ENCODE results near the gene NPBWR2.
"Not testable (repeated sequence)": the region's sequence is repeated elsewhere in the genome, so short reads cannot be mapped to it uniquely, and the experiment has no call there.

NPBWR2 gene

DNA sequence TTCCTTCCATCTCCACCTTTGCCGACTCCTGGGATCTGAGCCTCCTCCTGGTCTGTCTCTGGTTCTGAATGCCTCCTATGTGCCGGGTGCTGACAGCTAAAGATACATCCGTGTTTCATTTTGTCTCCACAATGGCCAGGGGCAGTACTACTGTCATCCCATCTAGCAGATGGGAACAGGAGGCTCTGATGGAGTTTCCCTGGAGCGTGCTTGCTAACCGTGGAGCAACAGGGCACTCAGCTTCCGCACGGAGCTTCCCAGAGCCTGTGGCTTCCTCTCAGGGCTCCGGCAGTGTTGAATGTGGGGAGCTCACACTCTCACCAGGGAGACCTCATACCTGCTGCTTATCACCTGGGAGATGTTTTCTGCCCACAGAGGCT is 11.9 kb upstream of the NPBWR2 start:
- in situ Hi-C loops (cut with MboI; ENCODE audit: low sequenced_read_pairs): no loop called here
- Histone ChIP-seq H3K36me3 (replicated peaks) (no peaks in the 10 kb centered on the region), H3K4me3 (no peak overlapping the region), H3K27me3 (ENCODE audit: low read depth) (no peaks in the 10 kb centered on the region), H3K4me1 (no peaks in the 10 kb centered on the region), H3K9me3 (no peaks in the 10 kb centered on the region)
- DNase-seq (ENCODE audit: low spot score in 2 of 2): peak in 1 of 2 experiments; percentile 8

DNA sequence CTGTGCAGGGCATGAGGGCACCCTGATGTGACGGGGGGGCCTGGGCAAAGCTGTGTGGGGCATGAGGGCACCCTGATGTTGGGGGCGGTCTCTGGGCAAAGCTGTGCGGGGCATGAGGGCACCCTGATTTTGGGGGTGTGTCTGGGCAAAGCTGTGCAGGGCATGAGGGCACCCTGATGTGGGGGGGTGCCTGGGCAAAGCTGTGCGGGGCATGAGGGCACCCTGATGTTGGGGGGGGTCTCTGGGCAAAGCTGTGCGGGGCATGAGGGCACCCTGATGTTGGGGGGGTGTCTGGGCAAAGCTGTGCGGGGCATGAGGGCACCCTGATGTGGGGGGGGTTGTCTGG is 10.0 kb upstream of the NPBWR2 start:
- H3K9me3 ChIP-seq; H3K36me3 ChIP-seq (replicated peaks); H3K4me3 ChIP-seq; DNase-seq (ENCODE audit: low spot score in 2 of 2); in situ Hi-C loops (cut with MboI; ENCODE audit: low sequenced_read_pairs); H3K27me3 ChIP-seq (ENCODE audit: low read depth); H3K4me1 ChIP-seq: not testable (repeated sequence)

GRCh38 chr20:64116541-64117431 is 9.4 kb upstream of the NPBWR2 start:
- Histone ChIP-seq H3K4me3 (no peak overlapping the region), H3K9me3 (no peaks in the 10 kb centered on the region), H3K27me3 (ENCODE audit: low read depth) (no peaks in the 10 kb centered on the region), H3K36me3 (replicated peaks) (no peaks in the 10 kb centered on the region), H3K4me1 (no peaks in the 10 kb centered on the region)
- in situ Hi-C loops (cut with MboI; ENCODE audit: low sequenced_read_pairs): no loop called here
- DNase-seq (ENCODE audit: low spot score in 2 of 2): no peak

GRCh38 chr20:64116016-64116415 is 8.7 kb upstream of the NPBWR2 start:
- Histone ChIP-seq H3K4me1 (no peaks in the 10 kb centered on the region), H3K9me3 (no peaks in the 10 kb centered on the region), H3K36me3 (replicated peaks) (no peaks in the 10 kb centered on the region), H3K4me3 (no peak overlapping the region), H3K27me3 (ENCODE audit: low read depth) (no peaks in the 10 kb centered on the region)
- no peak for DNase-seq (ENCODE audit: low spot score in 2 of 2)
- in situ Hi-C loops (cut with MboI; ENCODE audit: low sequenced_read_pairs): no loop called here

DNA sequence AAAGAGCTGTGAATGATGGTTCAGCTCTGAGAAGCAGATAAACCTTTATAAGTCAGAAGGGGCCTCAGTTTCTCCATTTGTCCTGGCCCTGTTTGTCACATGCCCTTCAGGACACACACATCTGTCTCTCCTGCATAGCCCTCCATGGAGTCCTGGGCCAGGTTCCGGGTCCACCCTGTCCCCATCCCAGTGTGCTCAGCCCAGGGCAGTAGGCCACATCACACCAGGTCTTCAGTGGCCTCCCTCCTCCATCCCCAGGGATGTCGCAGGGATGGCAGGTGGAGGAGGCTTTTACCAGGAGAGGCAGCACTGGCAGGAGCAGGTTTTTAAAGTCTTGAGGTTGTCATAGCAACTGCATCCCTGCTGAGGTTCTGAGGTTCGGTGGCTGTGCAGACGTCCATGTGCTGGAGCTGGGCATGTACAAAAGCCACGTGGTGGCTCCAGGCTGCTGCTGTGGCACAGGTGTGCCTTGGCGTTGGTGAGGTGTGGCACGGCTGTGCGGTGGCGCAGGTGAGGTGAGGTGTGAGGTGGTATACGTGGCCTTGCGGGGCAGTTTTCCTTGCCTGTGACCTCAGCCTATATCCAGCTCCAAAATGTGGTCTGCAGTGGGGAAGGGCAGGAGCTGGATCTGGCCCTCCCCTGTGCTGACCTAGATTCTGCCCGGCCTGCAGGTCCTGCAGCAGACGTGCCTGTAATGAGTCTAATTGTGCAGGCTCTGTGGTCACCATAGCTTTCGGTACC is 8.0 kb upstream of the NPBWR2 start:
- H3K27me3 ChIP-seq (ENCODE audit: low read depth): no peaks in the 10 kb centered on the region
- DNase-seq (ENCODE audit: low spot score in 2 of 2): no peak
- in situ Hi-C loops (cut with MboI; ENCODE audit: low sequenced_read_pairs): no loop called here

DNA sequence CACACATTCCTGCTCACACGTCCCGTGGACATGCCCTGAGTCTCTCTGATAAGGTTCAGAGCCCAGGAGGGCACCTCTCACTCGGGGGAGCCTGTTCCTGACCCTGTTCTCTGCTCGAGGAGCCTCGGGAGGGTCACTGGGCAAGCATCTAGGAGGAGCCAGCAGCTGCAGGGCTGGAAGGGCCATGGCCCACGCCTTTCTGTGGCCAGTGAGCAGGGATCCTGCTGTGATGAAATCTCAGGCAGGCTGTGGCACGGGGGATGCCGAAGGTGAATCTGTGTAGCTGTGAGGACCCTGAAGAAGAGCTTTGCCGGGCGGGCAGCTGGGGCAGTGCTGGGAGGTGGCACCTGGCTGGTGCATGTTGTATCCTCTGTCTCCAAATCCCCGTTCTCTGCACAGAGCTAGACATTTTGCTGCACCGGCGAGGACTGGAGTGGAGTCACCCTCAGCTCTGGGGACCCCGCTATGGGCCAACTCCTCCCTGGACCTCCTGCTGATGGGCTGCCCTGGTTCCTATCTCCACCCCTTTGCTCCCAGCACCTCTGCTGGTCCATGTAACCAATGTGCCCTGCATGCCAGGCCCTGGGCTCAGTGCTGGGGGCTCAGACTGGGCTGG is 7.1 kb upstream of the NPBWR2 start:
- H3K9me3 ChIP-seq: no peaks in the 10 kb centered on the region
- H3K4me3 ChIP-seq: no peak overlapping the region
- H3K36me3 ChIP-seq (replicated peaks): no peaks in the 10 kb centered on the region
- no peaks in the 10 kb centered on the region for H3K27me3 ChIP-seq (ENCODE audit: low read depth)
- DNase-seq (ENCODE audit: low spot score in 2 of 2): no peak
- in situ Hi-C loops (cut with MboI; ENCODE audit: low sequenced_read_pairs): no loop called here
- H3K4me1 ChIP-seq: no peaks in the 10 kb centered on the region

More for the DNA sequence above, 8.0 kb upstream of the NPBWR2 start:
- Histone ChIP-seq H3K4me1 (no peaks in the 10 kb centered on the region), H3K36me3 (replicated peaks) (no peaks in the 10 kb centered on the region), H3K4me3 (no peak overlapping the region), H3K9me3 (no peaks in the 10 kb centered on the region)

- Histone ChIP-seq H3K9me3 (no peaks in the 10 kb centered on the region), H3K36me3 (replicated peaks) (no peaks in the 10 kb centered on the region), H3K4me1 (no peaks in the 10 kb centered on the region), H3K4me3 (no peak overlapping the region), H3K27me3 (ENCODE audit: low read depth) (no peaks in the 10 kb centered on the region)
- DNase-seq (ENCODE audit: low spot score in 2 of 2): no peak
- in situ Hi-C loops (cut with MboI; ENCODE audit: low sequenced_read_pairs): no loop called here
Measured at GRCh38 chr20:64113796-64114355, 6.5 kb upstream of the NPBWR2 start.

DNA sequence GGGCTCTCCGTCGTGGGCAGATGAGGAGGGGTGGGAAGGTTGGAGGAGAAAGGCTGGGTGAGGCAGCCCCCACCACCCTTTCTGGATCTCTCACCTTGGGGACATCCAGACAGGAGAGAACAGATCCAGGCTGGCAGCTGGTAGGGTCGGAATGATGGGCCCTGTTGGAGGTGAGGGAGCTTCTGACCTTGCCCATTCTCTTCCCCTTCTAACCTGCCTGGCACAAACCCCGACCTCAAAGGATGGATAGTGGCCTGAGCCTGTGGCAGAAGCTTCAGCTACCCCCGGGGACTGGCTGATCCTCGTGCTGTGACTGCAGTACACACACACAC is 6.0 kb upstream of the NPBWR2 start:
- no peak for DNase-seq (ENCODE audit: low spot score in 2 of 2)
- no peaks in the 10 kb centered on the region for H3K36me3 ChIP-seq (replicated peaks)
- no peaks in the 10 kb centered on the region for H3K4me1 ChIP-seq
- no peaks in the 10 kb centered on the region for H3K9me3 ChIP-seq
- in situ Hi-C loops (cut with MboI; ENCODE audit: low sequenced_read_pairs): no loop called here
- no peak overlapping the region for H3K4me3 ChIP-seq
- no peaks in the 10 kb centered on the region for H3K27me3 ChIP-seq (ENCODE audit: low read depth)

GRCh38 chr20:64112691-64113443 is 5.5 kb upstream of the NPBWR2 start:
- H3K27me3 ChIP-seq (ENCODE audit: low read depth): no peaks in the 10 kb centered on the region
- in situ Hi-C loops (cut with MboI; ENCODE audit: low sequenced_read_pairs): no loop called here

DNA sequence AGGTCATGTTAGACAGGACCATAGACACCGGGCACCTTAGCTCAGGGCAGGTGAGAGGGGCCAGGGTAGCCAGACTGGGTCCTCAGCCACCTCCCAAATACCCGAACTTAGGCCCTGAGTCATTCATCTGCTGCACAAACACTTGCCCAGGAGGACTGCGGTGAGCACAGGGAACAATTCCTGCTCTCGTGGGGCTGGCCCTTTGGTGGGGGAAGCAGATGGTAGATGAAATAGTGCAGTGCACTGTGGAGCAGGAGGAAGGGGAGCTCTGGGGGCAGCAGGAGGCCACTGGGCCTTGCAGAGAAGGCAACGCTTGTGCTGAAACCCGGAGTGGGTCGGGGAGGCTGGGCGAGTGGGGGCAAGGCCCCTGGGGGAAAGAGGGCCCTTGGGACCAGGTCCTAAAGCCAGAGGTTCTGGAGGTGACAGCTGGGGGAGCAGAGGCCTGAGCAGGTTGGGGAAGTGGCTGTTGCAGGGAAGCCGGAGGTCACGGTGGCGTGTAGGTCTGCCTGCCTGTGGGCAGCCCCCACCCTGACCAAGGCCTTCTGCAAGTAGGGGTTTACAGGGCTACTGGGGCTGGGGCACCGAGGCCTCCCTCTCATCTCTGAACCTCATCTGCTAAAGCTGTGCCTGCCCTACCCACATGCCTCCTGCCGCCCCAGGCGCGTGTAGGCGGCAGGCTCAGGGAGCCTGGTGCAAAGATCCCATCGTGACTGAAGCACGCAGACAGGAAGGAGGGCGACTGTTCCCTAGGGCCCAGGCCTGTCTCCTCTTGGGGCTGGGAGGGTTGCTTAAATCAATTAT is 4.7 kb upstream of the NPBWR2 start:
- Histone ChIP-seq H3K36me3 (replicated peaks) (no peaks in the 10 kb centered on the region), H3K4me3 (no peak overlapping the region), H3K9me3 (no peaks in the 10 kb centered on the region), H3K4me1 (no peaks in the 10 kb centered on the region), H3K27me3 (ENCODE audit: low read depth) (no peaks in the 10 kb centered on the region)
- peak in 1 of 2 experiments; percentile 6 for DNase-seq (ENCODE audit: low spot score in 2 of 2)
- in situ Hi-C loops (cut with MboI; ENCODE audit: low sequenced_read_pairs): no loop called here

More at GRCh38 chr20:64112691-64113443, 5.5 kb upstream of the NPBWR2 start:
- no peaks in the 10 kb centered on the region for H3K4me1 ChIP-seq
- DNase-seq (ENCODE audit: low spot score in 2 of 2): no peak
- no peaks in the 10 kb centered on the region for H3K9me3 ChIP-seq
- no peak overlapping the region for H3K4me3 ChIP-seq
- H3K36me3 ChIP-seq (replicated peaks): no peaks in the 10 kb centered on the region

- DNase-seq (ENCODE audit: low spot score in 2 of 2): no peak
- H3K9me3 ChIP-seq: no peaks in the 10 kb centered on the region
- in situ Hi-C loops (cut with MboI; ENCODE audit: low sequenced_read_pairs): no loop called here
- no peaks in the 10 kb centered on the region for H3K4me1 ChIP-seq
- H3K36me3 ChIP-seq (replicated peaks): no peaks in the 10 kb centered on the region
- no peak overlapping the region for H3K4me3 ChIP-seq
- no peaks in the 10 kb centered on the region for H3K27me3 ChIP-seq (ENCODE audit: low read depth)
Measured at GRCh38 chr20:64110411-64111068, 3.2 kb upstream of the NPBWR2 start.

DNA sequence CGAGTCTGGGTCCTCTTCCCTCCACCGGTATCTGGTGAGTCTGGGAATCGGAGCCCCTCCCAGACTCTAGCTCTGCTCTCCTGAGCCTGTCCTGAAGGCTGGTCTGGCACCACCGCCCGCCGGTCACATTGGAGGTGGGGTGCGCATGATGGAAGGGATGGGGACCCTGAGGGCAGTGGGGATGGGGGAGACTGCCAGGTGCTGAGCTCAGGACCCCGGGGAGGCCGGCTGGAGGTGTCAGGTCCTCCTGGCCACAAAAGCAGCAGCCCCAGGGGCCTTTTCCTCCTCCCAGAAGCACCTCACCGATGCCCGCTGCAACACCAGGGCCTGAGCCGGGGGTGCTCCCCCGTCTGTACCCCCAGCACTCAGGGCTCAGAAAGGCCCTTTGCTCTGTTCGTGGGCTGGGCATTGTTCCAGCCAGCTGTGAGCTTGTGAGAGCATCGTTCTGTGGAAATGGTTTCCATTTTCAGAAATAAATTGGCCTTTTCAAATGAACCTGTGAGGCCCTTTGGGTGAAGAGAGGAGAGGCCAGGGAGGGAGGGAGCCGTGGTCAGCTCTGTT is 2.5 kb upstream of the NPBWR2 start:
- Histone ChIP-seq H3K9me3 (no peaks in the 10 kb centered on the region), H3K36me3 (replicated peaks) (no peaks in the 10 kb centered on the region), H3K4me3 (no peak overlapping the region), H3K27me3 (ENCODE audit: low read depth) (no peaks in the 10 kb centered on the region), H3K4me1 (no peaks in the 10 kb centered on the region)
- no peak for DNase-seq (ENCODE audit: low spot score in 2 of 2)
- in situ Hi-C loops (cut with MboI; ENCODE audit: low sequenced_read_pairs): no loop called here
